ENCODE data around the gene AMOTL2.

The AMOTL2 gene

GRCh38 chr3:134314588-134315285, 59.5 kb downstream of the AMOTL2 start:
- no peak for TF ChIP-seq CTCF (IDR thresholded peaks at IDR 0.05; ENCODE audit: extremely low read depth, insufficient read depth, missing control alignments)
- DNase-seq (ENCODE audit: low spot score): no peak
- in situ Hi-C loops (cut with MboI; ENCODE audit: low pct_unique_long_range_greater_than_20kb, low sequenced_read_pairs, unreplicated experiment): no loop called here

DNA sequence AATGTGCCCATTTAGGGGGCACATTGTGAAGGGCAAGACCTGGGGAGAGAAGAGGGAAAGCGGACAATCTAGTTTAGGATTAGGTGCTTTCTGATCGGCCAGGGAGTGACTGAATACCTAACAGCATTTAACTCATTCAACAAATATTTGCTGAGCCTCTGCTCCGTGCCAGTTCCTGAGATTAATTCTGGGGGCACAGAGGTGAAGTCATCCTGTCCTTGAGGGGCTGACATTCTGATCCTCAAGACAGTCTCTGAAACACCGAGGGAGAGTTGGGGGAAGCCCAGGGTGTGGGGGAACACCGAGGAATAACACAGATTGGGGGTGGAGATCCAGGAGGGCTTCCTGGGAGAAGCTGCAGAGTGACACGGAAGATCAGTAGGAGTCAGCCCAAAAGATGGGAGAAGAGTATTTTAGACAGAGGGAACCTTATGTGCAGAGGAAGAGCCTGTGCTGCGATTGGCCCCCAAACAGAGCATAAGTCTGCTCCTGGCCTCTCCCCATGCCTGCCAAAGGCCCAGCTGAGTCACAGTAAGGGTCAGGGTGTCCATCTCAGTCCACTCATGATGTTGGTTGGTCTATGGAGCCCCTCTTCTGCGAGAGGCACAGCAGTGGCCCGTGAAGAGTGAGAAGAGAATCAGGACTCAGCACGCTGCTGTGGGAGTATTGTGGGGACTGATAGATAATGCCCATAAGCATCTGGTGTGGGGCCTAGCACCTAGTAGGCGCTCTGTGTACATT, 60.2 kb downstream of the AMOTL2 start:
- in situ Hi-C loops (cut with MboI; ENCODE audit: low pct_unique_long_range_greater_than_20kb, low sequenced_read_pairs, unreplicated experiment): no loop called here
- no peak for TF ChIP-seq CTCF (IDR thresholded peaks at IDR 0.05; ENCODE audit: extremely low read depth, insufficient read depth, missing control alignments)

DNA sequence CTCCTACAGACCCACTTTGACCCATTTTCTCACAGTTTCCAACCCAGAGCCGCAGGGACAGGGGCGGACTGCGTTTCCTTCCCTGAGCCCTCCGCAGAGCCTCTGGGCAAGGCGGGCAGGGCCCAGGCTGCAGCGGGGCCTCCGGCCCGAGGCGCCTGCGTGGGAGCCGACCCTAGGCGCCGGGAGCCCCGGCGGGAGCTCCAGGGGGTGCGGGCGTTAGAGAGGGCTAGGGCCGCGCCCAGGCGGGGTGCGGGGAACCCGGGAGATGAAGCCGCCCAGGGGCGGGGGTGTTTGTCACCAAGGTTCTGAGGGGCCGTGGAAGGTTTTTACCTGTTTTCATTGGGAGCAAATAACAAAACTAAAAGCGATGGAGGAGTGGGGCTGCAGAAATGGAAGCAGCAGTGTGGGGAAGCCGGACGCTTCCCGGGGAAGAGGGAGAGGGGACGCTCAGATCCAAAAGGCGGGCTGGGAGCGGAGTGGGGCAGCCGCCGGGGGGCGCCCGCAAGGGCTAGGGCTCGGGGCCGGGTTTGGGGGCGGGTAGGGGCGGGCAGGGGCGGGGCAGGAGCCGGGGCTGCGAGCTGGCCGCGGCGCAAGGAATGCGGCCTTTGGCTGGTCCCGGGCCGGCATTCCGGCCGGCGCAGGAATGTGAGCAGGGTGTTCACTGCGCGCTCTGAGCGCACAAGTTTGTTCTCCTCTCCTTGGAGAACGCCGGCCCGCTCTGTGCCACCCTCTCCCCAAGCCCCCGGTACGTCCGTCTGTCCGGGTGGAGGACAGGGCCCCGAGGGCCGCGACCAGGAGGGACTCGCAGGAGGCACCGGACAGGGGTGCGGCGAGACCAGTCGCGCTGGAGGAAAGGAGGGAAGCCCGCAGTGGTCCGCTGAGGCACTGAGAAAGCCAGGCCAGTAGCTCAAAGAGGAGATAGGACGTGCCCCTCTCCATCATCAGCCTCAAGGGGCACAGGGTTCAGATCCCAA, 61.1 kb downstream of the AMOTL2 start:
- in situ Hi-C loops (cut with MboI; ENCODE audit: low pct_unique_long_range_greater_than_20kb, low sequenced_read_pairs, unreplicated experiment): no loop called here
- TF ChIP-seq CTCF (IDR thresholded peaks at IDR 0.05; ENCODE audit: extremely low read depth, insufficient read depth, missing control alignments): peak; percentile 14
- DNase-seq (ENCODE audit: low spot score): no peak

More for the DNA sequence above, 60.2 kb downstream of the AMOTL2 start:
- no peak for DNase-seq (ENCODE audit: low spot score)

DNA sequence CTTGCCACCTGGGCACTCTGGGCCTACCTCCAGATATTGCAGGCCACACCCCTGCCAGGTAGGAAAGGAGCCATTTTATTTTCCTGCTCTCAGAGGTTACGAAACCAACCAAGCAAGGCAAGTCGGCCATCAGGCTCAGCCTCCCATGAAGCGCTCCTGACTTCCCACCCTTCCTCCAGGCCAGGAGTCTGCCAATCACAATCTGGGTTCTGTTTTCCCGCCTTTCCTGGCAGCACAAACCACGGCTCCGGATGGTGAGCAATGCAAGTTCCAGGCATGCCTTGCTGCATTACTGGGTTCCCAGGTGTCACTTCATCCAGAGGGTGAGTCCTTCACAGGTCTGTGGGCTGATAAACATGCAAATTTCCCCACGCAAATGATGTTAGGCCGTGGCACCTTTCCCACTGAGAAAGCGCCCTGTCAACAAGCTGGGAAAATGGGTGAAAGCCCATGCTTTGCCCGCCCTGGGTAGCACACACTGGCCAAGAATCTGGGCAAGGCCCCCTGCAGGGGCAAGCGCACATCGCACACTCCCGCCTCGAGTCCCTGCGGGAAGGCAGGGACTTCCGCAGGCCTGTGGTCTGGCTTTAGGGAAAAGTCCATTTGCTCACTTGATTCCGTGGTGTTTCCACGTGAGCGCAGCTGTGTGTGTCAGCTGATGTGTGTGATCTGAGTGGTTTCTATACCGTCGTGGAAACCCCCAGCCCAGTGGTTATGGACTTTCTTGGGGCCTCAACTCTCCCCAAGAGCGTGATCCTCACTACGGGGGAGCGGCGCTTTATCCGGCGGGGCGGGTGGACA, 62.0 kb downstream of the AMOTL2 start:
- peak; percentile 31 for DNase-seq (ENCODE audit: low spot score)
- no peak for TF ChIP-seq CTCF (IDR thresholded peaks at IDR 0.05; ENCODE audit: extremely low read depth, insufficient read depth, missing control alignments)
- in situ Hi-C loops (cut with MboI; ENCODE audit: low pct_unique_long_range_greater_than_20kb, low sequenced_read_pairs, unreplicated experiment): no loop called here

GRCh38 chr3:134311693-134312071, 62.6 kb downstream of the AMOTL2 start:
- DNase-seq (ENCODE audit: low spot score): no peak
- in situ Hi-C loops (cut with MboI; ENCODE audit: low pct_unique_long_range_greater_than_20kb, low sequenced_read_pairs, unreplicated experiment): no loop called here
- no peak for TF ChIP-seq CTCF (IDR thresholded peaks at IDR 0.05; ENCODE audit: extremely low read depth, insufficient read depth, missing control alignments)
